SU-DHL-6 (cell line): ENCODE measurements around the gene CAMSAP1.

Source experiments
- H2AFZ ChIP-seq: fragments of 200-600 bp; sonication (generic); 2 replicates; pipeline ENCODE4 v1.6.1; 2014; ENCODE audit warnings: low read depth, mild to moderate bottlenecking, moderate library complexity, mixed read lengths, antibody characterized with exemption, low read length; ENCODE audit not compliant: severe bottlenecking
- H3F3A ChIP-seq: fragments of 200-600 bp; shearing (Covaris generic); 2 replicates; pipeline ENCODE4 v1.6.0; 2016; ENCODE audit warnings: antibody characterized with exemption, mild to moderate bottlenecking; ENCODE audit not compliant: insufficient read depth
- H3K27ac ChIP-seq: fragments of 200-600 bp; sonication (generic); 2 replicates; pipeline ENCODE4 v1.5.1; 2016; ENCODE audit warnings: low read depth, mild to moderate bottlenecking, low read length, moderate library complexity, mixed read lengths
- H3K27me3 ChIP-seq: fragments of 200-600 bp; sonication (generic), shearing (Covaris generic); 2 replicates; pipeline ENCODE4 v1.6.0; 2014; ENCODE audit warnings: mild to moderate bottlenecking, low read length
- H3K36me3 ChIP-seq: fragments of 200-600 bp; sonication (generic); 2 replicates; pipeline ENCODE4 v1.6.1; 2014; ENCODE audit warnings: mild to moderate bottlenecking, low read length, mixed read lengths
- H3K4me2 ChIP-seq: fragments of 300-600, 200-600 bp; shearing (Covaris generic), sonication (generic); 2 replicates; pipeline ENCODE4 v1.6.0; 2014; ENCODE audit warnings: low read length, low read depth, mild to moderate bottlenecking; ENCODE audit not compliant: poor library complexity, severe bottlenecking
- H3K4me3 ChIP-seq: fragments of 200-600 bp; sonication (generic); 2 replicates; pipeline ENCODE4 v1.5.1; 2014; ENCODE audit warnings: antibody characterized with exemption, low read length, mild to moderate bottlenecking, mixed read lengths; ENCODE audit not compliant: insufficient read depth, poor library complexity, severe bottlenecking
- H3K79me2 ChIP-seq: fragments of 200-600 bp; sonication (generic); 2 replicates; pipeline ENCODE4 v1.6.1; 2014; ENCODE audit warnings: mild to moderate bottlenecking, low read length, moderate library complexity; ENCODE audit not compliant: insufficient read depth
- H3K9ac ChIP-seq: fragments of 200-600 bp; sonication (generic); 2 replicates; pipeline ENCODE4 v1.7.0; 2014; ENCODE audit warnings: mild to moderate bottlenecking, low read length
- H3K9me2 ChIP-seq: fragments of 200-600 bp; sonication (generic); replicated peaks from 2 replicates; pipeline ENCODE4 v1.6.1; 2014; ENCODE audit warnings: low read length; ENCODE audit not compliant: insufficient read depth
- H3K9me3 ChIP-seq: fragments of 200-600 bp; sonication (generic); 2 replicates; pipeline ENCODE4 v1.6.1; 2014; ENCODE audit warnings: low read length, mixed read lengths; ENCODE audit not compliant: insufficient read depth
- H4K20me1 ChIP-seq: fragments of 200-600 bp; sonication (generic); 2 replicates; pipeline ENCODE4 v1.6.1; 2014; ENCODE audit warnings: low read depth, mild to moderate bottlenecking, antibody characterized with exemption, low read length, moderate library complexity, mixed read lengths
- EZH2phosphoT487 ChIP-seq: fragments of 200-600 bp; sonication (generic), shearing (Covaris generic); conservative IDR thresholded peaks from 2 replicates; pipeline ENCODE4 v1.6.1; 2018; ENCODE audit warnings: mild to moderate bottlenecking, antibody characterized with exemption, low read length, moderate library complexity, mixed read lengths
- TF ChIP-seq, protein P1 (sequence below): fragments of 200-600 bp; sonication (generic); IDR thresholded peaks from one replicate; pipeline ENCODE4 v1.5.1; 2017; ENCODE audit warnings: antibody characterized with exemption, mild to moderate bottlenecking, low read length, moderate library complexity; ENCODE audit not compliant: insufficient read depth, poor library complexity, severe bottlenecking

CAMSAP1 gene

DNA sequence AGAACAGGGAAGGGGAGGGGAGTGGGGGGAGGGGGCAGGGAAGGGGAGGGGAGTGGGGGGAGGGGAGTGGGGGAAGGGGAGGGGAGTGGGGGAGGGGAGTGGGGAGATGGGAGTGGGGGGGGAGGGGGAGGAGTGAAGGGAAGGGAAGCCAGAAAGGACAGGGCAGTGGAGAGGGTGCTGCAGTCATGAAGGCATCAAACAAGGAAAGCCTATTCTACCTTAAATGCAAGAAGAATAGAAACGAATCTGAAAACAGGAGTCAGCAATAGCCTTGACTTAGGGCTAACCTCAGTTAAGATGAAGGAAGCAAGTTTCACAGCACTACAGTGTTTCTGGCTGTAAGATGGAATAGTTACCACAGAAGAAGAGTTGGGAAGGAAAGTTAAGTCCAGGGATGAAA, 59.5 kb downstream of the CAMSAP1 start:
- Histone ChIP-seq H2AFZ (no peak overlapping the region), H3K4me2 (no peak overlapping the region), H4K20me1 (0 out of 2 replicates have a peak, but pooled peaks cover 4% of the 10 kb centered on the region), H3K27ac (no peak overlapping the region), H3F3A (peaks cover 5% of the 10 kb centered on the region; the same call in 1 of the 2 replicates), H3K9me2 (no peaks in the 10 kb centered on the region), H3K27me3 (no peaks in the 10 kb centered on the region), H3K9ac (no peak overlapping the region), H3K9me3 (no peaks in the 10 kb centered on the region), H3K4me3 (no peak overlapping the region), H3K36me3 (no peaks in the 10 kb centered on the region), H3K79me2 (no peaks in the 10 kb centered on the region)
- TF ChIP-seq EZH2phosphoT487: no peak
- TF ChIP-seq, protein P1, sequence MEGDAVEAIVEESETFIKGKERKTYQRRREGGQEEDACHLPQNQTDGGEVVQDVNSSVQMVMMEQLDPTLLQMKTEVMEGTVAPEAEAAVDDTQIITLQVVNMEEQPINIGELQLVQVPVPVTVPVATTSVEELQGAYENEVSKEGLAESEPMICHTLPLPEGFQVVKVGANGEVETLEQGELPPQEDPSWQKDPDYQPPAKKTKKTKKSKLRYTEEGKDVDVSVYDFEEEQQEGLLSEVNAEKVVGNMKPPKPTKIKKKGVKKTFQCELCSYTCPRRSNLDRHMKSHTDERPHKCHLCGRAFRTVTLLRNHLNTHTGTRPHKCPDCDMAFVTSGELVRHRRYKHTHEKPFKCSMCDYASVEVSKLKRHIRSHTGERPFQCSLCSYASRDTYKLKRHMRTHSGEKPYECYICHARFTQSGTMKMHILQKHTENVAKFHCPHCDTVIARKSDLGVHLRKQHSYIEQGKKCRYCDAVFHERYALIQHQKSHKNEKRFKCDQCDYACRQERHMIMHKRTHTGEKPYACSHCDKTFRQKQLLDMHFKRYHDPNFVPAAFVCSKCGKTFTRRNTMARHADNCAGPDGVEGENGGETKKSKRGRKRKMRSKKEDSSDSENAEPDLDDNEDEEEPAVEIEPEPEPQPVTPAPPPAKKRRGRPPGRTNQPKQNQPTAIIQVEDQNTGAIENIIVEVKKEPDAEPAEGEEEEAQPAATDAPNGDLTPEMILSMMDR: no peak

DNA sequence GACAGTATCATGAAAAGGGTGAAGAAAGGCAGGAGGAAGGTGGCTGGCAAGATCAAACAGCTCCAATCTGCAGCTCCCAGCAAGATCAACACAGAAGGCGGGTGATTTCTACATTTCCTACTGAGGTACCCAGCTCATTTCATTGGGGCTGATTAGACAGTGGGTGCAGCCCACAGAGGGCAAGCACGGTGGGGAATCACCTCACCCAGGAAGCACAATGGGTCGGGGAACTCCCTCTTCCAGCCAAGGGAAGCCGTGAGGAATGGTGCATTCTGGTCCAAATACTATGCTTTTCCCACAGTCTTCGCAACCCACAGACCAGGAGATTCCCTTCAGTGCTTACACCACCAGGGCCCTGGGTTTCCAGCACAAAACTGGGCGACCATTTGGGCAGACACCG, 66.8 kb downstream of the CAMSAP1 start:
- TF ChIP-seq, protein P1: no peak
- no peak for TF ChIP-seq EZH2phosphoT487
- H3K9me3 ChIP-seq: no peaks in the 10 kb centered on the region
- H3K79me2 ChIP-seq: peaks cover 13% of the 10 kb centered on the region
- H3K27me3 ChIP-seq: no peaks in the 10 kb centered on the region
- H3K4me3 ChIP-seq: no peak overlapping the region
- H4K20me1 ChIP-seq: no peaks in the 10 kb centered on the region
- no peaks in the 10 kb centered on the region for H3K36me3 ChIP-seq
- H3K9ac ChIP-seq: no peak overlapping the region
- no peaks in the 10 kb centered on the region for H3K9me2 ChIP-seq
- no peak overlapping the region for H3K27ac ChIP-seq
- no peak overlapping the region for H3K4me2 ChIP-seq
- H2AFZ ChIP-seq: no peak overlapping the region
- no peaks in the 10 kb centered on the region for H3F3A ChIP-seq

DNA sequence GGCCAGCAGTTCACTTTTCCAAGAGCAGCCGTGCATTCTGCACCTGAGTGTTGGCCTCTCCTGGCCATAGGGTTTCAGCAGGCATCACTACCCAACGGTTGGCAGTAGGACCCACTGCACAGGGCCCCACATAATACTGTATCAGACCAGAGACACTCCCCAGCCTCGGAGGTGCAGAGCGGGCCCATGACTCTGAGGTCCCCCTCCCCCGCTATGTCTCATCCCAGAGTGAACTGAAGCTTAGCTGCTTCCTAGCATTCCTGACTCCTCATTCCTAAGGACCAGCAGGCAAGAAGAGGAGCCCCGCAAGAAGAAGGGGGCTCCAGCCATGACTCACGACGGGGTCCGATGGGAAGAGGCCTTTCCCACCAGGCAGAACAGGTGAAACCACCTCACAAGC, 67.2 kb downstream of the CAMSAP1 start:
- Histone ChIP-seq H3K9me3 (no peaks in the 10 kb centered on the region), H3K79me2 (peaks cover 13% of the 10 kb centered on the region), H3K9me2 (no peaks in the 10 kb centered on the region), H3F3A (no peaks in the 10 kb centered on the region), H3K27me3 (no peaks in the 10 kb centered on the region), H3K9ac (no peak overlapping the region), H3K27ac (no peak overlapping the region), H4K20me1 (no peaks in the 10 kb centered on the region), H3K4me2 (no peak overlapping the region), H3K36me3 (no peaks in the 10 kb centered on the region), H2AFZ (no peak overlapping the region), H3K4me3 (no peak overlapping the region)
- no peak for TF ChIP-seq EZH2phosphoT487

DNA sequence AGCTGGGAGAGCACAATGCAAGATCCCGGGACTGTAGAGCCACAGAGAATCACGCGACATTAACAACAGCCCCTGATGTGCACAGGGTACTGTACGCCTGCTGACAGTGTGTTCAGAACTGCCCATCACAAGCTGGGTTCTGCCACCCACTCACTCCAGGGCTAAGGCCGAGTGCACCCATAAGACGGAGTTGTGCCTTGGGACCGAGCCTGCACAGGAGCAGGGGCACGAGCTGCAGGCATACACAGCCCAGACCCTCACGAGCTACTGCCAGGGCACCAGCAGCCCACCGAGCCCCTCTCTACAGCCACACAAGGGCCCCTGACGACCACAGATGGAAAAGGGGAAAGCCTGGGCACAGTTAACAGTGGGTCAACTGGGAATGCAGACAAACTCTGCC, 67.8 kb downstream of the CAMSAP1 start:
- H4K20me1 ChIP-seq: no peaks in the 10 kb centered on the region
- H3K9me3 ChIP-seq: no peaks in the 10 kb centered on the region
- no peak overlapping the region for H3K27ac ChIP-seq
- no peaks in the 10 kb centered on the region for H3K9me2 ChIP-seq
- H3F3A ChIP-seq: no peaks in the 10 kb centered on the region
- no peaks in the 10 kb centered on the region for H3K36me3 ChIP-seq
- H3K27me3 ChIP-seq: no peaks in the 10 kb centered on the region
- no peak overlapping the region for H3K4me2 ChIP-seq
- H2AFZ ChIP-seq: no peak overlapping the region
- H3K4me3 ChIP-seq: no peak overlapping the region
- no peak for TF ChIP-seq EZH2phosphoT487
- TF ChIP-seq, protein P1: no peak
- H3K9ac ChIP-seq: no peak overlapping the region
- H3K79me2 ChIP-seq: peaks cover 13% of the 10 kb centered on the region
